CD4-positive, alpha-beta T cell treated with Interleukin-15 for 1 hour (primary cell): ENCODE results near the gene KRTAP1-3.
"Not testable (repeated sequence)": the region's sequence is repeated elsewhere in the genome, so short reads cannot be mapped to it uniquely, and the experiment has no call there.

ENCODE experiments used
- DNase-seq: peaks from one replicate; pipeline ENCODE4 v3.0.0-alpha.2; 2020

Gene KRTAP1-3

GRCh38 chr17:41009301-41009760 lies 25.3 kb downstream of the KRTAP1-3 start:
- no peak for DNase-seq

GRCh38 chr17:41008811-41009210 lies 25.9 kb downstream of the KRTAP1-3 start, which contains the start of gene KRTAP3-1:
Gene KRTAP3-1 (minus strand): TSS chr17:41009128. CDS start chr17:41009074, 54 bp downstream.
- DNase-seq: no peak

- DNase-seq: no peak
Observed at GRCh38 chr17:41004397-41004796, 30.3 kb downstream of the KRTAP1-3 start.

- DNase-seq: no peak
Observed at GRCh38 chr17:41003926-41004325, 30.7 kb downstream of the KRTAP1-3 start.

- no peak for DNase-seq
Observed at GRCh38 chr17:41002814-41003213, 31.9 kb downstream of the KRTAP1-3 start.

GRCh38 chr17:41001795-41002194 lies 32.9 kb downstream of the KRTAP1-3 start:
- DNase-seq: no peak

GRCh38 chr17:40999563-40999962 lies 35.1 kb downstream of the KRTAP1-3 start, which contains the start of gene KRTAP3-2:
Gene KRTAP3-2 (minus strand): TSS chr17:40999906. CDS start chr17:40999853, 53 bp downstream.
- not testable (repeated sequence) for DNase-seq

- no peak for DNase-seq
Observed at GRCh38 chr17:40997361-40997760, 37.3 kb downstream of the KRTAP1-3 start.

GRCh38 chr17:40996829-40997228 lies 37.8 kb downstream of the KRTAP1-3 start:
- no peak for DNase-seq

- no peak for DNase-seq
Observed at GRCh38 chr17:40995116-40995515, 39.6 kb downstream of the KRTAP1-3 start.

- no peak for DNase-seq
Observed at GRCh38 chr17:40993839-40994238, 40.8 kb downstream of the KRTAP1-3 start, which contains the start of gene KRTAP3-3. Gene KRTAP3-3 (minus strand): TSS chr17:40994164. CDS start chr17:40994097, 67 bp downstream.

- DNase-seq: no peak
Observed at GRCh38 chr17:40993084-40993483, 41.6 kb downstream of the KRTAP1-3 start.

- DNase-seq: no peak
Observed at GRCh38 chr17:40992666-40993065, 42.0 kb downstream of the KRTAP1-3 start.

- no peak for DNase-seq
Observed at GRCh38 chr17:40986920-40987319, 47.8 kb downstream of the KRTAP1-3 start.

- DNase-seq: no peak
Observed at GRCh38 chr17:40984226-40984625, 50.4 kb downstream of the KRTAP1-3 start, which contains the start of gene KRT40. Gene KRT40 (minus strand): TSS chr17:40984326. CDS start chr17:40984273, 53 bp downstream.
